ENCODE results near the gene KCNH5.

KCNH5 gene

GRCh38 chr14:62691647-62692489, 353.4 kb downstream of the KCNH5 start:
- TF ChIP-seq CTCF (IDR thresholded peaks at IDR 0.05): no peak

DNA sequence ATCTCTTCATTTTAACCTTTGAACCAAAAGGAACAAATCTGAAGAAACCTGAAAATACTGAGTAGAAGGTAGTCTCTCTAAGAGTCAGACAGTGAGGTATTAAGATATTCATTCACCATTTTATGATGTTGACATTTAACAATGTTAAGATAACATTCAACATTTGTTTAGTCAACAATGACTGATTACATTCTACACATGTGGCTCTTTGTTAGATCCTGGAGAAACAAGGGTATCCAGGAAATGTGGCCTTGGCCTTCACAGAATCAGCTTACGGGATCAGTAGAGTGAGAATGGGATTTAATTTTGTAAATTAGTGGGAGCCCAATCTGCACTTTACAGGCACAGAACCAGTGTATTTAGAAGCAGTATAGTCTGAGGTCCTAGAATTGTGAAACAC, 355.5 kb downstream of the KCNH5 start:
- no peak for TF ChIP-seq CTCF (IDR thresholded peaks at IDR 0.05)

GRCh38 chr14:62687818-62688217, 357.4 kb downstream of the KCNH5 start:
- no peak for TF ChIP-seq CTCF (IDR thresholded peaks at IDR 0.05)

DNA sequence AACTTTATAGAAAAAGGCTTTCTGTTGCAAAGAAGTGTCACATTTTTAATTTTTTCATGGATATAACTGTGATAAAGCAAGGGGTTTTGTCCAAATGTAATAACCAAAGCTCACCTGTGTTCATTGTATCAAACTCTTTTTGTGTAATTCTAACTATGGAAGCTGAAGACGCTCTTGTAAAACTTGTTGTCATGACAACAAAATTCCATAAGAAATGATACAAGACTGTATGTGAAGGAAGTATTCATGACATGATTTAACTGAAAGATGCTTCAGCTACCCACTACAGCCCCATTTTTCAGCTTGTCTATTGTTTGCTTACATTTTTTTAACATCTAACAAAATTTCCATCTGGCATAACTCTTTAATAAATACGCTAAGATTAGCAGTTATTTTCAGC, 360.9 kb downstream of the KCNH5 start:
- TF ChIP-seq CTCF (IDR thresholded peaks at IDR 0.05): no peak

DNA sequence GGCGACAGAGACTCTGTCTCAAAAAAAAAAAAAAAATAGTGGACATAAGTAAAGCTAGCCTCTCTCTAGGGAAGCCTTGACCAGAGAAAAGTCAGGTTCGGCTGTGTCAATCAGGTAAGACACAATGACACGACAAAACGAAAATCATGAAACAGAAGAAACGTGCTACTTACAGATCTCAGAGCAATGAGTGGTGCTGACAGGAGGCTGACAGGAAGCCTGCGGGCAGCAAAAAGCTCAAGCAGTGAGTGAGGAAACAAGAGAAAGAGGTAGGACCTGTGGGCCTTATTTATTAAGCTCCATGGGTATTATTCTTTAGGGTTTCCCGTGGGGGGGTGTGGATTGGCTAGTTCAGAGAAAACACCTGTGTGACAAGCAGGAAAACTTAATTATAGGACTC, 363.1 kb downstream of the KCNH5 start:
- no peak for TF ChIP-seq CTCF (IDR thresholded peaks at IDR 0.05)

GRCh38 chr14:62674563-62675237, 370.6 kb downstream of the KCNH5 start:
- TF ChIP-seq CTCF (IDR thresholded peaks at IDR 0.05): no peak

DNA sequence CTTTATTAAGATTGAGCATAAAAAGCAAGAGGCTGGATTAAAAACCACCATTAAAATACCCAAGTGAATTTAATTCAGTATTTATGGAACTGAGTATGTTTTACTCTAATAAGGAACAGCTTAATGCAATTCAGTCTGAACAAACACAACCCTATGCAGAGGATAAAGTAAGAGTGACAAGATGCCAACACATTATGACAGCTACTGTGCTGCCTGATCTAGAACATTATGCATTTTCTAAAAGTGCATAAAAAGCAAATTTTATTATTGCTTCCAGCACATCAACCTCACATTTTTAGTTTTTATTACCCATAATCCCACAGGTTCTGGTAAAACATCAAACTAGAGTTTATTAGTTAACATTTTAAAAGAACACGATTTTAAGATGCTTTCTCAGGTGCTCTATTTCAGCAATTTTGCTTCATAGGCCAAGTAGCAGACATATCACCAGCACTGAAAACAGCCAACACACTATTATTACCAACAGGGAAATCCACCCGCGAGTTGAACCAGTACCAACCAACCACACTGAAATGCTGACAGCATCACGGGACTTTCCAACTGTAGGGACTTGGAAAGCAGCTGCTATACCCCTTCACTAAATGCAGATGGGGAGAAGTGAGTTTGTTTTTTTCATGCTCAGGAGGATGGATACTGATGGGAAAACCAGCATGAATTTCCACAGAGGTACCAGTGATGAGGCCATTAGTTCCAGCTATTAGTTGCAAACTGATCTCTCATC, 372.1 kb downstream of the KCNH5 start:
- no peak for TF ChIP-seq CTCF (IDR thresholded peaks at IDR 0.05)
